Measurements from ENCODE around the gene TNFRSF6B. TPM values are rescaled to one million over a fixed set of nuclear protein-coding genes. Genes with fewer than 3 reads are reported as not detected.

The TNFRSF6B gene
- total and polyA plus RNA-seq, 3 experiments from 2014 or later: 0.22 TPM; not detected in 2

DNA sequence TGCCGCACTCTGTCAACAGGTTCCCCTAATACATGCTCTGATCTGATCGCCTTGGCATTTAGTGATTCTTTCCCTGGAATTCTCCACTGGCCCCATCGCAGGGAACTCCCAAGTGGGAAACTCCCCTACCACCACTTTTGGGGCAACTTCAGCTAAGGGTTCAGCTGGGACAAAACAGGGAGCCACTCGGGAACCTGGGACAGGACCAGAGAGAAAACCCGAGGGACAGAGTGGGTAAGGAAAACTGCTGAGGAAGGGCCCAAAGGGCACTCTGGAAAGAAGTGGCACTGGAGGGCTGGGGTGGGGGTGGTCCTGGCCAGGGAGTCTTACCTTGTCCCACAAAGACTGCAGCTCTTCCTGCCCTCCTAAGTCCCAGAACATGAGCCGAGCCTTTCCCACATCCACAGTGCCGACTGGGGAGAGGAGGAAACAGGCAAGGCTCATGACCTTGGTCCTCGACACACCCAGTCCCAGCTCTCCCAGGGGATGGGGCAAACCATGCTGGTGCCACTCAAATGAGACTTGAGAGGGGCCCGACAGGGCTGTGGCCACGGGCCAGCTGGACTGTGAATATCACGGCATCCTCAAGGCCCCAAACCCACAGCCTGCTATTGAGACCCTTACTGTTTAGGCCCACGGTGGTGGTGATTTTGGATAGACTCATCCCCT lies 9.7 kb downstream of the TNFRSF6B start:
- peaks cover 29 to 52% (median 30%) of the 10 kb centered on the region in 3 donors for H3K4me1 Mint-ChIP-seq
- Histone ChIP-seq H3K9me3 (ENCODE audit: low read length) (no peaks in the 10 kb centered on the region), H3K36me3 (ENCODE audit: insufficient read depth, low read length) (peaks cover 22% of the 10 kb centered on the region), H3K27me3 (ENCODE audit: insufficient read depth, low read length, poor library complexity, severe bottlenecking) (no peaks in the 10 kb centered on the region), H3K4me3 (ENCODE audit: low read length) (peak overlapping the region; percentile 91), H3K4me1 (ENCODE audit: insufficient read depth, low read length) (peaks cover 42% of the 10 kb centered on the region), H3K27ac (ENCODE audit: low read depth, low read length) (peak overlapping the region; percentile 70)
- H3K9me3 Mint-ChIP-seq: no peaks in the 10 kb centered on the region
- ChIA-PET CTCF (interaction anchor here (0.9 to 4.3 kb wide), 12 partner anchors 9 to 268 kb away, joined by 4 to 39 read pairs (median 9); partner anchors contain the start of genes LIME1, SLC2A4RG and TPD52L2), POLR2A (interaction anchor here (1.0 to 4.2 kb wide), 4 partner anchors 31 to 195 kb away, joined by 3 to 84 read pairs (median 13); partner anchors contain the start of genes LIME1, SLC2A4RG and TPD52L2)
- peak overlapping the region; percentile 87 to 95 (median 89) for H3K4me3 Mint-ChIP-seq
- no peak for DNase-seq
- H3K36me3 Mint-ChIP-seq: peaks cover 8 to 63% (median 10%) of the 10 kb centered on the region in 3 donors
- H3K27me3 Mint-ChIP-seq: no peaks in the 10 kb centered on the region
- H3K27ac Mint-ChIP-seq: peak overlapping the region; percentile 78 to 96 (median 91)

- Histone ChIP-seq H3K4me1 (ENCODE audit: insufficient read depth, low read length) (peaks cover 37% of the 10 kb centered on the region), H3K27ac (ENCODE audit: low read depth, low read length) (peak overlapping the region; percentile 70), H3K9me3 (ENCODE audit: low read length) (no peaks in the 10 kb centered on the region), H3K4me3 (ENCODE audit: low read length) (peak overlapping the region; percentile 91), H3K27me3 (ENCODE audit: insufficient read depth, low read length, poor library complexity, severe bottlenecking) (no peaks in the 10 kb centered on the region), H3K36me3 (ENCODE audit: insufficient read depth, low read length) (peaks cover 23% of the 10 kb centered on the region)
- Mint-ChIP-seq H3K27me3 (no peaks in the 10 kb centered on the region), H3K4me1 (peaks cover 33 to 56% (median 38%) of the 10 kb centered on the region in 3 donors), H3K4me3 (peak overlapping the region; percentile 87 to 95 (median 89)), H3K9me3 (no peaks in the 10 kb centered on the region), H3K36me3 (peaks cover 9 to 71% (median 10%) of the 10 kb centered on the region in 3 donors), H3K27ac (peak overlapping the region; percentile 78 to 96 (median 91))
- CTCF ChIA-PET: interaction anchor here (0.6 to 4.3 kb wide), 25 partner anchors 8 to 273 kb away, joined by 3 to 39 read pairs (median 6); partner anchors contain the start of genes LIME1, PTK6, SAMD10 and SLC2A4RG
- DNase-seq: peak; percentile 40 to 74 (median 52)
- POLR2A ChIA-PET: interaction anchor here (0.6 to 4.2 kb wide), 11 partner anchors 9 to 283 kb away, joined by 3 to 84 read pairs (median 5); partner anchors contain the start of genes LIME1, PPDPF, SLC2A4RG and TPD52L2
Measured at GRCh38 chr20:63706852-63707557, 10.6 kb downstream of the TNFRSF6B start.

DNA sequence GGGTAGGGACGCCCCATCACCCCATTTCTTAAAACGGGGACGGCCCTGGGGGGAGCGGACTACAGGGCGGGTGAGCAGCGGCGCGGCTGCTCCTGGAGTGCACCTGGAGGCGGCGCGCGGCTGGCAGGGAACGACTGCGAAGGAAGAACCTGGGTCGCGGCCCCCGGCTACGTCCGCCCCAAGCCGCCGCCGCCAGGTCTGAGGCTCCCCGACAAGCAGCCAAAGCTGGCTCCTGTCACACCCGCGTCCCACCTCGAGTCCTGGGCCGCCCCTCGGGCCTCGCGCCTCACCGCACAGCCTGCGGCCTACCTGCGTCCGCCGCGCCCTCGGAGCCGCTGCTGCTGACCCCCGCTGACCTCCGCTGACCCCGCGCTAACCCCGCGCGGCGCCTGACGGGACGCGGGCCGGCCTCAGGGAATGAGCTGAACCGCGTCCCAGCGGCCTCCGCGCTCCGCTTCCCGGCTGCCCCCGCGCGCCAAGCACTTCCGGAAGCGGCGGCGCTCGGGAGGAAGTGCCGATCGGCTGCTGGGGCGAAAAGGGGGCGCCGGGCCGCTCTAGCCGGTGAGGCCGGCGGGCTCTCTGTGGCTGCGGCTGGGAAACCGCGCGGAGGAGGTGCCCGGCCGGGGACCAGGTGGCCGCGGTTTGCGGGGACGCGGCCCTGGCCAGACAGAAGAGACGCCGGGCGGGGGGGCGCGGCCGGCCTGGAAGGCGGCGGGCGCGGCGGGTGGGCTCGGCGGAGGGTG lies 11.3 kb downstream of the TNFRSF6B start, which contains the start of the genes ARFRP1 and ZGPAT:
Gene ARFRP1 (minus strand): TSS at position 419 of the 743 bp plus-strand sequence. CDS start 885 bp downstream, outside the sequence.
Gene ZGPAT (plus strand): TSS at position 482 of the 743 bp plus-strand sequence. CDS start 542 bp downstream, outside the sequence.
- peak within 1 kb of the TSS; percentile 78 to 96 (median 91) for H3K27ac Mint-ChIP-seq
- peaks cover 0 to 3% (median 0%) of the 10 kb centered on the region in 5 donors for H3K9me3 Mint-ChIP-seq
- POLR2A ChIA-PET: interaction anchor here (0.6 to 4.2 kb wide), 14 partner anchors 9 to 282 kb away, joined by 3 to 84 read pairs (median 4); partner anchors contain the start of genes LIME1, PPDPF, RTEL1 and SLC2A4RG

GRCh38 chr20:63708301-63709148 lies 12.1 kb downstream of the TNFRSF6B start:
- Mint-ChIP-seq H3K27me3 (no peaks in the 10 kb centered on the region), H3K36me3 (peaks cover 14 to 76% (median 14%) of the 10 kb centered on the region in 3 donors), H3K27ac (peak overlapping the region; percentile 38 to 88 (median 62)), H3K4me3 (peak overlapping the region; percentile 71 to 93 (median 78)), H3K9me3 (peaks cover 0 to 3% (median 0%) of the 10 kb centered on the region in 5 donors), H3K4me1 (peaks cover 39 to 62% (median 49%) of the 10 kb centered on the region in 3 donors)
- CTCF ChIA-PET: interaction anchor here (0.8 to 4.3 kb wide), 20 partner anchors 10 to 272 kb away, joined by 3 to 39 read pairs (median 8); partner anchors contain the start of genes LIME1, PTK6, SAMD10 and SLC2A4RG
- Histone ChIP-seq H3K4me3 (ENCODE audit: low read length) (peak overlapping the region; percentile 59), H3K27me3 (ENCODE audit: insufficient read depth, low read length, poor library complexity, severe bottlenecking) (no peaks in the 10 kb centered on the region), H3K27ac (ENCODE audit: low read depth, low read length) (peak overlapping the region; percentile 16), H3K4me1 (ENCODE audit: insufficient read depth, low read length) (peaks cover 37% of the 10 kb centered on the region), H3K9me3 (ENCODE audit: low read length) (no peaks in the 10 kb centered on the region), H3K36me3 (ENCODE audit: insufficient read depth, low read length) (peaks cover 27% of the 10 kb centered on the region)
- POLR2A ChIA-PET: interaction anchor here (0.7 to 4.2 kb wide), 12 partner anchors 10 to 248 kb away, joined by 3 to 84 read pairs (median 5); partner anchors contain the start of genes LIME1, PPDPF, RTEL1 and SLC2A4RG
- peak in 1 of 5 donors; percentile 51 for DNase-seq

More for the DNA sequence above, 11.3 kb downstream of the TNFRSF6B start, which contains the start of the genes ARFRP1 and ZGPAT:
- Histone ChIP-seq H3K9me3 (ENCODE audit: low read length) (no peaks in the 10 kb centered on the region), H3K4me3 (ENCODE audit: low read length) (peak within 1 kb of the TSS; percentile 91), H3K36me3 (ENCODE audit: insufficient read depth, low read length) (peaks cover 27% of the 10 kb centered on the region), H3K27me3 (ENCODE audit: insufficient read depth, low read length, poor library complexity, severe bottlenecking) (no peaks in the 10 kb centered on the region), H3K4me1 (ENCODE audit: insufficient read depth, low read length) (peaks cover 37% of the 10 kb centered on the region), H3K27ac (ENCODE audit: low read depth, low read length) (peak within 1 kb of the TSS; percentile 70)
- Mint-ChIP-seq H3K27me3 (no peaks in the 10 kb centered on the region), H3K4me3 (peak within 1 kb of the TSS; percentile 87 to 95 (median 89)), H3K36me3 (peaks cover 14 to 75% (median 14%) of the 10 kb centered on the region in 3 donors), H3K4me1 (peaks cover 37 to 59% (median 46%) of the 10 kb centered on the region in 3 donors)
- CTCF ChIA-PET: interaction anchor here (0.6 to 4.3 kb wide), 26 partner anchors 9 to 272 kb away, joined by 3 to 39 read pairs (median 6); partner anchors contain the start of genes LIME1, PTK6, SAMD10 and SLC2A4RG
- DNase-seq: peak; percentile 78 to 87 (median 85)

GRCh38 chr20:63709149-63709527 lies 12.7 kb downstream of the TNFRSF6B start:
- Histone ChIP-seq H3K4me3 (ENCODE audit: low read length) (peak overlapping the region; percentile 59), H3K4me1 (ENCODE audit: insufficient read depth, low read length) (peaks cover 37% of the 10 kb centered on the region), H3K36me3 (ENCODE audit: insufficient read depth, low read length) (peaks cover 29% of the 10 kb centered on the region), H3K9me3 (ENCODE audit: low read length) (no peaks in the 10 kb centered on the region), H3K27ac (ENCODE audit: low read depth, low read length) (no peak overlapping the region), H3K27me3 (ENCODE audit: insufficient read depth, low read length, poor library complexity, severe bottlenecking) (no peaks in the 10 kb centered on the region)
- Mint-ChIP-seq H3K27me3 (no peaks in the 10 kb centered on the region), H3K9me3 (peaks cover 0 to 3% (median 2%) of the 10 kb centered on the region in 5 donors), H3K27ac (peak overlapping the region in 7 of 8 donors; percentile 15 to 72 (median 40)), H3K36me3 (peaks cover 14 to 74% (median 17%) of the 10 kb centered on the region in 3 donors), H3K4me3 (peak overlapping the region; percentile 71 to 93 (median 78)), H3K4me1 (peaks cover 39 to 62% (median 51%) of the 10 kb centered on the region in 3 donors)
- CTCF ChIA-PET: interaction anchor here (3.5 to 4.3 kb wide), 2 partner anchors 28 to 155 kb away, joined by 28 to 39 read pairs; partner anchors contain the start of genes LIME1, SLC2A4RG and TPD52L2
- POLR2A ChIA-PET: interaction anchor here (0.6 kb wide), 1 partner anchor 19 kb away, joined by 5 read pairs; no protein-coding TSS in a partner anchor
- DNase-seq: no peak

DNA sequence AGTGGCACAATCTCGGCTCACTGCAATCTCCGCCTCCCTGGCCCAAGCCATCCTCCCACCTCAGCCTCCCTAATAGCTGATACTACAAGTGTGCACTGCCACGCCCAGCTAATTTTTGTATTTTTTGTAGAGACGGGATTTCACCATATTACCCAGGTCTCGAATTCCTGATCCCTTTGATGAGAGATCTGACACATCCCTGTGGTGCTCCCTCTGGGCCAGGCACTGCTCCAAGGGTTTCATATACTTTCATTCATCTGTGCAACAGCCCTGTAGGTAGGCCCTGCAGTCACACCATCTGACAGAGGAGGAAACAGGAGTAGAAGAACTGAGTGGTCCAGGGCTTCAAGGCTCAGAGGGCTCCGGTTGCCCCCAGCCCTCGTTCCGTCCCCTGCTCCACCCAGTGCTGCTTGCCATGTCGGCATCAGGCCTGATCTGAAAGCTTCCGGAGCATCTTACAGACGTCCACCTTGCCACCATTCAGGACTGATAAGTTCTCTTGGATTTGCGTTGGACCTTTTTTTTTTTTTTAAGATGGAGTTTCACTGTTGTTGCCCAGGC lies 14.7 kb downstream of the TNFRSF6B start:
- Mint-ChIP-seq H3K27ac (peak overlapping the region in 4 of 8 donors; percentile 23 to 82 (median 66)), H3K36me3 (peaks cover 20 to 70% (median 33%) of the 10 kb centered on the region in 3 donors), H3K4me1 (peaks cover 41 to 63% (median 61%) of the 10 kb centered on the region in 3 donors), H3K27me3 (no peaks in the 10 kb centered on the region), H3K9me3 (peaks cover 2 to 13% (median 6%) of the 10 kb centered on the region in 5 donors), H3K4me3 (peak overlapping the region in 6 of 7 donors; percentile 41 to 84 (median 60))
- H3K27ac ChIP-seq (ENCODE audit: low read depth, low read length): no peak overlapping the region
- peaks cover 33% of the 10 kb centered on the region for H3K4me1 ChIP-seq (ENCODE audit: insufficient read depth, low read length)
- POLR2A ChIA-PET: interaction anchor here (0.5 to 0.7 kb wide), 3 partner anchors 11 to 272 kb away, joined by 4 to 8 read pairs (median 8); no protein-coding TSS in a partner anchor
- CTCF ChIA-PET: interaction anchor here (1.1 to 3.6 kb wide), 2 partner anchors 25 to 158 kb away, joined by 3 to 10 read pairs; partner anchors contain the start of gene LIME1
- peaks cover 18% of the 10 kb centered on the region for H3K36me3 ChIP-seq (ENCODE audit: insufficient read depth, low read length)
- no peak for DNase-seq
- H3K9me3 ChIP-seq (ENCODE audit: low read length): no peaks in the 10 kb centered on the region
- H3K27me3 ChIP-seq (ENCODE audit: insufficient read depth, low read length, poor library complexity, severe bottlenecking): no peaks in the 10 kb centered on the region
- H3K4me3 ChIP-seq (ENCODE audit: low read length): no peak overlapping the region

All from CD8-positive, alpha-beta memory T cell (primary cell).